ENCODE measurements around the gene KLF5. TPM values are rescaled to one million over a fixed set of nuclear protein-coding genes. Genes with fewer than 3 reads are reported as not detected.

Gene KLF5
- 0.26 and 0.83 TPM in 2 replicates for total RNA-seq
- polyA plus RNA-seq: 3.3 and 6.6 TPM in 2 replicates
- 1.6 and 2.7 TPM in 2 replicates for polyA plus RNA-seq (2012)
- 1.1 and 7.5 TPM in 2 replicates for polyA minus RNA-seq (ENCODE audit: low replicate concordance)

GRCh38 chr13:73058736-73059459, at the start of gene KLF5:
Gene KLF5, plus strand, starts transcription at chr13:73059005. Its CDS starts 323 bp downstream, at chr13:73059328.
- Histone ChIP-seq H3K27ac (ENCODE audit: insufficient read depth, low read length) (peak within 1 kb of the TSS; percentile 29), H3K4me1 (ENCODE audit: control insufficient read depth, extremely low read depth, insufficient read depth, low read length) (no peaks in the 10 kb centered on the region), H3K9ac (ENCODE audit: insufficient read depth, low read length) (peak within 1 kb of the TSS; percentile 56), H3K27me3 (ENCODE audit: control insufficient read depth, insufficient read depth, low read length) (no peaks in the 10 kb centered on the region), H2AFZ (ENCODE audit: low read length) (peak within 1 kb of the TSS; percentile 77), H4K20me1 (ENCODE audit: control insufficient read depth, extremely low read depth, insufficient read depth, low read length) (no peaks in the 10 kb centered on the region), H3K9me3 (ENCODE audit: control insufficient read depth, insufficient read depth, low read depth, low read length) (no peaks in the 10 kb centered on the region), H3K36me3 (ENCODE audit: control insufficient read depth, insufficient read depth, low read length) (no peaks in the 10 kb centered on the region), H3K79me2 (ENCODE audit: control insufficient read depth, insufficient read depth, low read length) (no peaks in the 10 kb centered on the region), H3K4me2 (ENCODE audit: extremely low read depth, insufficient read depth, low read length) (peak within 1 kb of the TSS; percentile 95), H3K4me3 (replicated peaks in 1 of 4; ENCODE audit: control extremely low read depth in 1 of 4, insufficient read depth in 1 of 4, low read depth in 3 of 4, low read length in 4 of 4) (peak within 1 kb of the TSS; percentile 65 to 77 (median 70))
- TF ChIP-seq EZH2 (IDR thresholded peaks at IDR 0.05; ENCODE audit: low read length, missing control alignments): no peak
- TF ChIP-seq CTCF (conservative IDR thresholded peaks at IDR 0.05 in 1 of 2, IDR thresholded peaks at IDR 0.05 in 1 of 2; ENCODE audit: low read depth in 1 of 2, low read length in 2 of 2): no peak
- peak; percentile 85 to 94 for DNase-seq (ENCODE audit: low read depth in 2 of 2)

- no peaks in the 10 kb centered on the region for H3K36me3 ChIP-seq (ENCODE audit: control insufficient read depth, insufficient read depth, low read length)
- TF ChIP-seq EZH2 (IDR thresholded peaks at IDR 0.05; ENCODE audit: low read length, missing control alignments): no peak
- TF ChIP-seq CTCF (conservative IDR thresholded peaks at IDR 0.05 in 1 of 2, IDR thresholded peaks at IDR 0.05 in 1 of 2; ENCODE audit: low read depth in 1 of 2, low read length in 2 of 2): no peak
- H3K4me1 ChIP-seq (ENCODE audit: control insufficient read depth, extremely low read depth, insufficient read depth, low read length): no peaks in the 10 kb centered on the region
- no peaks in the 10 kb centered on the region for H4K20me1 ChIP-seq (ENCODE audit: control insufficient read depth, extremely low read depth, insufficient read depth, low read length)
- no peak overlapping the region for H3K4me3 ChIP-seq (replicated peaks in 1 of 4; ENCODE audit: control extremely low read depth in 1 of 4, insufficient read depth in 1 of 4, low read depth in 3 of 4, low read length in 4 of 4)
- no peaks in the 10 kb centered on the region for H3K79me2 ChIP-seq (ENCODE audit: control insufficient read depth, insufficient read depth, low read length)
- no peaks in the 10 kb centered on the region for H3K9me3 ChIP-seq (ENCODE audit: control insufficient read depth, insufficient read depth, low read depth, low read length)
- no peak overlapping the region for H3K9ac ChIP-seq (ENCODE audit: insufficient read depth, low read length)
- H3K27ac ChIP-seq (ENCODE audit: insufficient read depth, low read length): no peak overlapping the region
- no peak overlapping the region for H3K4me2 ChIP-seq (ENCODE audit: extremely low read depth, insufficient read depth, low read length)
- H3K27me3 ChIP-seq (ENCODE audit: control insufficient read depth, insufficient read depth, low read length): no peaks in the 10 kb centered on the region
- no peak for DNase-seq (ENCODE audit: low read depth in 2 of 2)
- no peak overlapping the region for H2AFZ ChIP-seq (ENCODE audit: low read length)
These were observed 47.1 kb upstream of the KLF5 start for GRCh38 chr13:73011751-73012150.

GRCh38 chr13:73015805-73016204, 43.0 kb upstream of the KLF5 start:
- Histone ChIP-seq H3K9ac (ENCODE audit: insufficient read depth, low read length) (no peak overlapping the region), H3K9me3 (ENCODE audit: control insufficient read depth, insufficient read depth, low read depth, low read length) (no peaks in the 10 kb centered on the region), H3K79me2 (ENCODE audit: control insufficient read depth, insufficient read depth, low read length) (no peaks in the 10 kb centered on the region), H3K27me3 (ENCODE audit: control insufficient read depth, insufficient read depth, low read length) (no peaks in the 10 kb centered on the region), H4K20me1 (ENCODE audit: control insufficient read depth, extremely low read depth, insufficient read depth, low read length) (no peaks in the 10 kb centered on the region), H3K27ac (ENCODE audit: insufficient read depth, low read length) (no peak overlapping the region), H3K4me2 (ENCODE audit: extremely low read depth, insufficient read depth, low read length) (no peak overlapping the region), H3K36me3 (ENCODE audit: control insufficient read depth, insufficient read depth, low read length) (no peaks in the 10 kb centered on the region), H3K4me3 (replicated peaks in 1 of 4; ENCODE audit: control extremely low read depth in 1 of 4, insufficient read depth in 1 of 4, low read depth in 3 of 4, low read length in 4 of 4) (no peak overlapping the region), H3K4me1 (ENCODE audit: control insufficient read depth, extremely low read depth, insufficient read depth, low read length) (no peaks in the 10 kb centered on the region), H2AFZ (ENCODE audit: low read length) (no peak overlapping the region)
- no peak for TF ChIP-seq EZH2 (IDR thresholded peaks at IDR 0.05; ENCODE audit: low read length, missing control alignments)
- no peak for TF ChIP-seq CTCF (conservative IDR thresholded peaks at IDR 0.05 in 1 of 2, IDR thresholded peaks at IDR 0.05 in 1 of 2; ENCODE audit: low read depth in 1 of 2, low read length in 2 of 2)
- no peak for DNase-seq (ENCODE audit: low read depth in 2 of 2)
